IPS-18c (cell line): Measurements from ENCODE around the gene ARL17B.
"Not testable (repeated sequence)": the region's sequence is repeated elsewhere in the genome, so short reads cannot be mapped to it uniquely, and the experiment has no call there.

Source experiments
- H3K4me3 ChIP-seq: 2 replicates; pipeline ENCODE4 v1.7.0; 2013; ENCODE audit warnings: low read depth, mild to moderate bottlenecking, low read length, moderate library complexity; ENCODE audit not compliant: insufficient read depth
- H3K9me3 ChIP-seq: one replicate; pipeline ENCODE4 v1.6.1; 2013; ENCODE audit warnings: mild to moderate bottlenecking, low read length, moderate library complexity; ENCODE audit not compliant: control insufficient read depth, insufficient read depth

Gene ARL17B

DNA sequence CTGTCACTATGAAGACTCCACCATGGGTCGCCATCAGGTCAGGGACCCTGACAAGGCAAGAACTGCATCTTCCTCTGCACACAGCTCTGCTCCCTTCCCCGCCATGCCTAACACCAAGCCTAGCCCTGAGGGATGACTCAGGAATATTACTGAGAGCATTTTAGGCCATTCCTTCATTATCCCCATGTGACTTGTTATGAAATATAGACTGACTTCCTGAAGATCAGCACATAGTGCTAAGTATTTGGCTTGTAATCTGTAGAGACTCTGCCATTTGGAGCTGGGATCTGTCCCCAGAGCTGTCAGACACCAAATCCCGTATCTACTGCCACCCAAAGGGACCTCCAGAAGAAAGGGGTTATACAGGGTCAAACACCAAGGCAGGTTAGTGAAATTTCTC, 19.4 kb downstream of the ARL17B start:
- H3K4me3 ChIP-seq, H3K9me3 ChIP-seq: not testable (repeated sequence)

DNA sequence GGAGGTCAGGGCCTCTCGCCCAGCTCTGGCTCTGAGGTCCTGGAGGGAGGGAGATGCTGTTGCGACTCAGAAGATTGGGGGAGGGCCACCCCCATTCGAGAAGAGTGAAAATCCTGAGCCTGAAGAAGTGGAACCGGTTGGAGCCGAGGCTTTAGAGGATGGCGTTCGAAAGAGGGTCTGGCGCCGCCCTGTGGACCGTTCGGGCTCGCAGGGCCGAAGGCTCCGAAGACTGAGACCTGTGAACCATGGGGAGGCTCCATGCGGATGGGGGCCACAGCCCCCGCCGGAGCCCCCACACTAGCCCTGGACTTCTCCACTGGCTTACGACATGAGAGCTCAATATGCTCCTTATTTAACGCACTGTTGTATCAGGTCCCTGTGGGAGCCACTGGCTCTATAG, 20.3 kb downstream of the ARL17B start:
- not testable (repeated sequence) for H3K4me3 ChIP-seq, H3K9me3 ChIP-seq

DNA sequence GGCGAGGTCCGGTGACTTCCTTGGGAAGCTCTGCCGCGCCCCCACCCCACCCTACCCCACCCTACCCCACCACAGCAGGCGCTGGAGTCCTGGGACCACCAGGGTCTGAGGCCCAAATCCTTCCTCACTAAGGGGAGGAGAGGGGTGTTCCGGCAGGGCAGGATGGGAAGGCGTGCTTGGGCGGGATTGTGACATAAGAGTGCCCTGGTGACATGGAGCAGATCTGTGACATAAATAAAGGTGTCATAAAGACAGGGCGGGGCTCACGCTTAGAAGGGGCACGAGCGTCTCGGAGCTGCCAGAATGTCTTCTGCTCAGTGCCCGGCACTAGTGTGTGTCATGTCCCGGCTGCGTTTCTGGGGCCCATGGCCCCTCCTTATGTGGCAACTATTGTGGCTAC, 66.7 kb downstream of the ARL17B start, which contains the start of gene LRRC37A:
LRRC37A (plus strand) TSS at position 301 of the 400 bp plus-strand sequence; CDS start at position 304, 3 bp downstream.
- not testable (repeated sequence) for H3K9me3 ChIP-seq, H3K4me3 ChIP-seq

DNA sequence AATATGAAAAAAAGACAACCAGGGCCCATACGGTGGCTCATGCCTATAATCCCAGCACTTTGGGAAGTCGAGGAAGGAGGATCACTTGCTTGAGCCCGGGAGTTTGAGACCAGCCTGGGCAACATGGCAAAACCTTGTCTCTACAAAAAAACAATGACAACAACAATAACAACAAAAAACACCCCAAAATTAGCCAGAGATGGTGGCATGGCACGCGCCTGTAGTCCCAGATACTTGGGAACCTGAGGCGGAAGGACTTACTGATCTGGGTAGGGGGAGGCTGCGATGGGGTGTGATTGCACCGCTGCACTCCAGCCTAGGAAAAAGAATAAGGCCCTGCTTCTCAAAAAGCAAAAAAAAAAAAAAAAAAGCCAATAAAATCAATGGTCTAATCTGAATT, 69.9 kb downstream of the ARL17B start:
- not testable (repeated sequence) for H3K9me3 ChIP-seq, H3K4me3 ChIP-seq

DNA sequence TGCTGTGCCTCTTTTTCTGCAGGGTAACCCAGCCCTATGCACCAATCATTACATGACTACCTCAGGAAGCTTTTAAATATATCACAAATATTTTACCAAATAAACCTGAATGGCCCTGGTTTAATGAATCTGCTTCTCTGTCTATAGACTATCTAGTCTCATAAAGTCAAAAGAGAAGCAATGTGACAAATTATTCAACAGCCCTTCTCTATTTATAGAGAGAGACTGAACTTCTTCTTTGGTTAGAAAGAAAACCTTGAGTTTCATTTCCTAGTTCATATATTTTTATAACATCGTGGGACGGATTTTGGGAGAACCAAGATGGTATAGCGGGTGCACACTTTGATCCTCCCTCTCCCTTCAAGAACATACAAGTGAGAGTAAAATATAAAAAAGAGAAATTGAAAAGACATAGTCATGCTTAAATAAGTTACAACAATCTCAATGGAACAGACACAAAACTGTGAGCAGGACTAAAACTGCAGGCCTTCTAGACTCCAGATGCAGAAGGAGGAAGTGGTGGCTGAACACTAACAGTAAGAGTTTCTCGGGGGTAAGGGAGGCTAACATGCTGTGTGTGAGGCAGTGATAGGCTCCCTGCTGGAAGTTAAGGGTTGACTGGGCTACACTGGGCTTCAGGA, 70.5 kb downstream of the ARL17B start:
- not testable (repeated sequence) for H3K9me3 ChIP-seq, H3K4me3 ChIP-seq

DNA sequence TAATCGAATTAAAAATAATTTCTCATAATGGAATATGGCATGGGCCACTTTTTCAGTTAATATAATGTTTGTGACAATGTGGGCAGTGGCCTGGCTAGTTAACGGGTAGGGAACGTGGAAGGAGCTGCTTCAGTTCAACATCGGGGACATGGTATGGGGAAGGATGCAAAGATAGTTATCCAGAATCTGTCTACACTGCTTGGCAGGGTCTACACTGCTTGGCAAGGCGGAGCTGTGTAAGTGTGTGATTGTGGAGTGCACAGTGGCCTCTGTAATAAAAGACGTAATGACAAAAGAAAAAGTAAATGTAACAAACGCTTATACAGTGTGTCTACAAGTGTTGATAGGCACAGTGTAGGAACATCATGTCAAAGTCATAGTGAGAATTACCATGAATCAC, 74.0 kb downstream of the ARL17B start:
- not testable (repeated sequence) for H3K4me3 ChIP-seq

DNA sequence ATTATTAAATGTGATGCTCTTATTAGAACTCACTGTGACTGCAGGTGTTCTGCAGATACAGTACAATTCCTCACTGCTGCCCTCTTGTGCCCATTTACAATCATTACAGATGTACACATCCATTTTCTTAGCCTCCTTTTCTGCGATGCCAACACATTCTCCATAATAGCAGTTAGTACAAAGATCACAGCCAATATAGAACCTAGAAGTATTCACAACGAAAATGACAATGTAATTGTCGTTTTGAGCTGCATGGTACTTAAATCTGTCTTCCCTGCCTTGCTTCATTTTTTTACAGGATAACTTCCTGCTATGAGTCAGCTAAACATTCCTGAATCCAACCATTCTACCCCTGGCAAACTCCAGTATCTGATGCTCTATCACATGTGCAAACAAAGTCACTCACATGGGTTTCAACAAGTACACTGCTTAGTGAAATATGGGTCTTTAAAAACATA, 74.8 kb downstream of the ARL17B start:
- H3K4me3 ChIP-seq, H3K9me3 ChIP-seq: not testable (repeated sequence)

More for the DNA sequence above, 74.0 kb downstream of the ARL17B start:
- H3K9me3 ChIP-seq, result not testable (repeated sequence)

DNA sequence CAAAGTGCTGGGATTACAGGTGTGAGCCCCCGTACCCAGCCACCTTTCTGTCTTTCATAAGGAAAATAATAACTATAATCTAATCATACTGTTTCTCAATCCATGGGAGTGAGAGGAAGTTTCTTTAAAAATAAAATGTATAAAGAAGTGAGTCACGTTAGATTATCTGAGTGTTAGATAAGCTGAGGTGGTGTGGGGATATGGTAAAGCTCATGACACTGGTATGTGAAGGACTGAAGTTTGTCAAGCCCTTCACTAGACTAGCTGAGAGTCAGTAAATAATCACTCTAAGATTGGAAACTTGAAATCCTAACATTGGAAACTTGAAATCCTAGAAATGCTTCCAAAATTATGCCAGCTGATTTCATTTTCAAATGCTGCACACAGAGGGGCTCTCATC, 76.1 kb downstream of the ARL17B start:
- H3K9me3 ChIP-seq, H3K4me3 ChIP-seq: not testable (repeated sequence)

DNA sequence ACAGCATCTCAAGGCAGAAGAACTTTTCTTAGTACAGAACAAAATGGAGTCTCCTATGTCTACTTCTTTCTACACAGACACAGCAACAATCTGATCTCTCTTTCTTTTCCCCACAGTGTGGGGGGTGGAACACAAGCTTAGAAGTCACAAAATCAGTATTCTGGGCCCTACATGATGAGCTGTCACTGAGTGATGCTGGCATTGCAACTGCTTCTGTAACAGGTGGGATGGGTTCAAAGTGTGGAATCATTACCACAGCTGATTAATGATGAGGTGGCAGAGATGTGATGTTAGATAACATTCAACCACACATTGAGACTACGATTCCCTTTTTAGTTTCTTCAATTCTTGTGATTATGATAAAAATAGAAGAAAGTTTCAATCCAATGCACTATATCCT, 77.1 kb downstream of the ARL17B start:
- not testable (repeated sequence) for H3K4me3 ChIP-seq, H3K9me3 ChIP-seq

DNA sequence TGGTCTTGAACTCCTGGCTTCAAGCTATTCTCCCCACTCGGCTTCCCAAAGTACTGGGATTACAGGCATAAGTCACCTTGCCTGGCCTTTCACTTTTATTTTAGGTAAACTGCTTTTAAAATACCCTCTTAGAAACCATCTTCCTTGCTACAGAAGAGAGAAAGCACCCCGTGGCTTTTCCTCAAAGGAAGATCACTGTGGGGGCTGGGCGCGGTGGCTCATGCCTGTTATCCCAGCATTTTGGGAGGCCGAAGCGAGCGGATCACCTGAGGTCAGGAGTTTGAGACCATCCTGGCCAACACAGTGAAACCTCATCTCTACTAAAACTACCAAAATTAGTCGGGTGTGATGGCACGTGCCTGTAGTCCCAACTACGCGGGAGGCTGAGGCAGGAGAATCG, 78.9 kb downstream of the ARL17B start:
- H3K4me3 ChIP-seq, H3K9me3 ChIP-seq: not testable (repeated sequence)

DNA sequence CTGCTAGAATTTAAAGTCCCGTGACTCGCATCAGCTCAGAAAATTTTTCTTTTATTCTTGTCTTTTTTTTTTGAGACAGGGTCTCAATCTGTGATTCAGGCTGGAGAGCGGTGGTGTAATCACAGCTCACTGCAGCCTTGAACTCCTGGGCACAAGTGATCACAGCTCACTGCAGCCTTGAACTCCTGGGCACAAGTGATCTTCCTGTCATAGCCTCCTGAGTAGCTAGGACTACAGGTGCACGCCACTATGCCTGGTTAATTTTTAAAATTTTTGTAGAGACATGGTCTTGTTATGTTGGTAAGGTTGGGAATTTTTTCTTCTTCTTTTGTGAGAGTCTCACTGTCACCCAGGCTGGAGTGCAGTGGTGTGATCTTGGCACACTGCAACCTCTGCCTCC, 80.2 kb downstream of the ARL17B start:
- not testable (repeated sequence) for H3K9me3 ChIP-seq, H3K4me3 ChIP-seq

DNA sequence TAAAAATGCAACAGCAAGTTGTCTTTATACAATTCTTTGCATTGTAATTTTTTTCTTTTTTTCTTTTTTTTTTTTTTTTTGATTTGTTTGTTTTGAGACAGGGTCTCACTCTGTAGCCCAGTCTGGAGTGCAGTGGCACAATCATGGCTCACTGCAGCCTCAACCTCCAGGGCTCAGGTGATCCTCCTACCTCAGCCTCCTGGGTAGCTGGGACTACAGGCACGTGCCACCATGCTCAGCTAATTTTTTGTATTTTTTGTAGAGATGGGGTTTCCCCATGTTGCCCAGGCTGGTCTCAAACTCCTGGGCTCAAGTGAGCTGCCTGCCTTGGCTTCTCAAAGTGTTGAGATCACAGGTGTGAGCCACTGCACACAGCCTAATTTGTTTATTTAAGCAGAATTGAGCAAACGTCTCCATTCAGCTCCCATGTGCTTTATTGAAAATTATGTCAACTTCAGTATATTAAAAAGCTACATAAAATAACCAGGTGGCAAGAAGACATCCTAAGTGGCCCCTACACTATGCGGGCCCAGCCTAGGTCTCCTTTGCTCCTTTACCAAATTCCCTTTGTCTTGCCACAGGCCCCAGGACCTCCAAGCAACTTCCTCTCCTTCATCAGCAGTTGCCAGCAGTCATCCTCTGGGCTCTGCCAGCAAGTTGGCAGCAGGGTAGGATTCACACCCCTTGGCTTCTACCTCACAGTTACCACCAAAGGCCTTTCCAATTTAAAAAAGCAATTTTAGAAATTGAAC, 84.7 kb downstream of the ARL17B start:
- H3K4me3 ChIP-seq, H3K9me3 ChIP-seq: not testable (repeated sequence)

DNA sequence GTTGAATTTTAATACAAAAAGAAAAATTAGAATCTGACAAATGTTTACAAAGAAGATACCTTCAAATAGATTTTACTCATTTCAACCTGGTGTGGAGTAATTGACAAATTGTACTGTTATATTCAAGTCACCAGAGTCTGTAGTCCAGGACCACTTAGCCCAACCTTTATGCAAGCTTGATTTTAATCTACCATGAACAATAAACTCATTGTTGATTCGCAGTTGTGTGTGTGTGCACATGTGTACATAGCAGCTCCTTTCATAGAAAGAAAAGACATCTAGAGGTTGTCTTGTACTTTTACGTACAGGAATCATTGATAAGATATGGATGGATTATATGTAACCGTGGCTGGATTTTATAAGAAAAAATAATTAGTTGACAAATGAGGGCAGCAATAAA, 87.3 kb downstream of the ARL17B start:
- Histone ChIP-seq H3K9me3 (no peaks in the 10 kb centered on the region), H3K4me3 (no peak overlapping the region)

DNA sequence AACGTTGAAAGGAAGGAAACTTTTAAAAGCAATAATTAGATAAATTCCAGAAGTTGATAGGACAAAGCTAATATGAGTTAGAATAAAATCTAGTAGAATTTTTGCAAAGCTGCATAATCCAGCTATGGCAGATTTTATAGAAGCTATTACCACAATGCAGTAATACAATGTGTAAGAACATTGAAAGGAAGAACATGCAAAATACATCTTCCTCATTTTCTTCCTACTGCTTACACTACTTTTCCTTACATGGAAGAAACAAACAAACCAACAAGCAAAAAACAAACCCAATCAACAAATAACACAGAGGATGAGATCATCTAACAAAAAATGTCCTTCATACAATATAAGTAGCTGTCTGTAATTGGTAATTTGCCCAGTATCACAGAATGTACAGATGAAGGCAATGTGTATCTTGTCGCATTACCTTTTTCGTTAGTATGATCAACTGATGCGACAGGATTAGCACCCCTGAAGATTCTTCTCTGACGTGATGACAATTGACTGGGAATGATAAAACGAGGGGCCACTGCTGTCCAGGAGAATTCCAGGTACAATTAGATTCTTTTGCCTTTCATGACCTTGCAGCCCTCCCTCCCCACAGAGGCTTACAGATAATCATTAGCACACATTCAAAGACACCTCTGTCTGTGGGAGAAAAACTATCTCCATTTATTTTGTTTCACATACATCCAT, 87.9 kb downstream of the ARL17B start:
- H3K4me3 ChIP-seq, result no peak overlapping the region
- no peaks in the 10 kb centered on the region for H3K9me3 ChIP-seq

DNA sequence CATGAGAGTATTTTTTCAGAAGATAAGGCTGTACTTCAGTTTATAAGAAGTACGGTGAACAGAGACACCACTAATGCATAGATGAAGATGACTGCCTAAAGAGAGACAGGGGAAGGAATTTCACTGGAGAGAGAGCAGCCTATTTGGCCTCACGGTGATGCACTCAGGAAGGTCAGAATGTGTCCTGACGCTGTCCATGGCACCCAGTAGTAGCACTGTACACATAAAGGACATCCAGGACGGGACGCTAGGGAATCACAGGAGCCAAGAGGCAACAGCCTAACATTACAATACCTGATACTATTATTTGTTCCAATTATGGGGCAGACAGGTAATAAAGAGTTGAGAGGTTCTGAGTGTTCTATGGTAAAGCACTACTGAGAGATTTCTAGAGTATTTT, 91.5 kb downstream of the ARL17B start:
- no peak overlapping the region for H3K4me3 ChIP-seq

DNA sequence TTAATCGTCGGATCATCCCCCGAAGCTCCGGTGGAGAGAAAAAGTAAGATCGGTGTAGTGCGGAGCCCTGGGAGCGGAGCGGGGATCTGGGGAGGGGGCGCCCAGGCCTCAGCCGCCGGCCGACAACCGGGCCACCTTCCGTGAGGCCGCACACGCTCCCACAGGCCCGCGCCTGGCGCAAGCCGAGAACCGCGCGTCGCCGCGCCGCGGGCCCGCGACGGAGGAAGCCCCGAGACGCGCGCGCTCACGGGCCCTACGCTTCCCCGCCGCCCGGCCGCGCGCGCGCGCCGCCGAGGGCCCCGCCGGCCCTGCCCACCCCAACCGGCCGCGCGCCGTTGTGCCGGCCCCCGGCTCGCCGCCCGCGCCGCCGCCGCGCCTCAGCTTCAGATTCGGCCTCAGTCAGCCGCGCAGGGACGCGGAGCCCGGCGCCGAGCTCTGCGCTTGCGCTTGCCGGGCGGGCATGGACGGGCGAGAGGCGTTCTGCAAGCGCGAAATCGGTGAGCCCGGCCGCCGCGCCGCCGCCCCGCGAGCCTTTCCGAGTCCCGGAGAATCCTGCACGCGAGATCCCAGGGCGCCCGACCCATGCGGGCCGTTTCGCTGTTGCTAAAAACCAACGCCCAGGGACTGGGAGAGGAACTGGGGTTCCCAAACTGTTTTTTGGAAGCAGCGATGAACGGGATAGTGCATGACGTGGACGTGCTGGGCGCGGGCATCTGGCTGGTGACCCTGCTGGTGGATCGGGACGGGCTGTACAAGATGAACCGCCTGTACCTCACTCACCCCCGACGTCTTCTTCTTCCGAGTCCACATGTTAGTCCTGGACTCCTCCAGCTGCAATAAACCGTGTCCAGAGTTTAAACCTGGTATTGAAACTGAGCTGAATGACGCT, 94.7 kb downstream of the ARL17B start:
- H3K4me3 ChIP-seq, result peak overlapping the region; percentile 92
- H3K9me3 ChIP-seq, result peaks cover 2% of the 10 kb centered on the region

More for the DNA sequence above, 91.5 kb downstream of the ARL17B start:
- H3K9me3 ChIP-seq, result peaks cover 2% of the 10 kb centered on the region

DNA sequence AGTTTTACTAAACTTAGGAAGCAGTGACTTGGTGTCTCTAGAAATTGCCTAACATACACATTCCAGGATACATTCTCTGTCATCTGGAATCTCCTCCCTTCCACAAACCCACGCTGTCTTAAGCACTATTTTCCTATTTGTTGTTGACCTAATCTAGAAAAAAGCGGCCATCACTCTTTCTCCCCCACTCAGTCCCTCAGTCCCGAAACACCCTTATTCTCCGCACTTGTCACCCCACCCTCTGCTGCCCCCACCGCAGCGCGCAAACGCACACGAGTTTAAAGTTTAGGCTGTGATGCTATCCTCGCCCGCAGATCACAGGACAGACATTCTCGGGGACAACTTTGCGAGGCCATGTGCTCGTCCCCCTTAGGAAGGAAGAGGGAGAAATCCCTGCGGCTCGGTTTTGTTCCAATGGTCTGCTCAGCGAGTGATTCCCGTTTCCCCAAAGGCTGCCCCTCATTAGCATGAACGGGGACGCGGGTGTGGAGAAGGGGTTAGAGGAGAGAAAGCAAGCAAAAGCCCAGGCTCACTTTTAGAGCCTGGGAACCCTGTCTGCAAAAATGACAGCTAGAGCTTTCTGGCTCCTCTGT, 95.4 kb downstream of the ARL17B start:
- peak overlapping the region; percentile 80 for H3K4me3 ChIP-seq
- not testable (repeated sequence) for H3K9me3 ChIP-seq
